ENCODE measurements around the gene PKN1. TPM values are rescaled to one million over a fixed set of nuclear protein-coding genes. Genes with fewer than 3 reads are reported as not detected.

Gene PKN1
- total and polyA plus RNA-seq, 2 donors (not counting 1 experiment from before 2014, with no cell fraction given), result 114 to 171 TPM

DNA sequence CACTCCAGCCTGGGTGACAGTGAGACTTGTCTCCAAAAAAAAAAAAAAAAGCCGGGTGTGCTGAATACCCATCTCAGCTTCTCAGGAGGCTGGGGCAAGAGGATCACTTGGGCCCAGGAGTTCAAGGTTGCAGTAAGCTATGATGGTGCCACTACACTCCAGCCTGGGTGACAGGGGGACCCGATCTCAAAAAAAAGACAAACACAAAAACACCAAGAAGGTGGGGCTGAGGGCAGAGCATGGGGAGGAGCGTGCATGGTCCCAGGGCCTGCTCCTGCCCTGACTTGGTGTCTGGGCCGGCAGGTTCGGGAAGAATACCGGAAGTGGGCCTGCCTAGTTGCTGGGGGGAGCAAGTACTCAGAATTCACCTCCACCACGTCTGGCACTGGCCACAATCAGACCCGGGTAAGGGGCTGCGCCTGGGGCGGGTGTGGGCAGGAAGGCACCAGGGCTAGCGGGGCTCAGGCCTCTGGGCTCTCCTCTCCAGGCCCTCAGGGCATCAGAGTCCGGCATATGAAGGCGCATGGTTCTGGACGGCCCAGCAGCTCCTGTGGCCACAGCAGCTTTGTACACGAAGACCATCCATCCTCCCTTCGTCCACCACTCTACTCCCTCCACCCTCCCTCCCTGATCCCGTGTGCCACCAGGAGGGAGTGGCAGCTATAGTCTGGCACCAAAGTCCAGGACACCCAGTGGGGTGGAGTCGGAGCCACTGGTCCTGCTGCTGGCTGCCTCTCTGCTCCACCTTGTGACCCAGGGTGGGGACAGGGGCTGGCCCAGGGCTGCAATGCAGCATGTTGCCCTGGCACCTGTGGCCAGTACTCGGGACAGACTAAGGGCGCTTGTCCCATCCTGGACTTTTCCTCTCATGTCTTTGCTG lies 25.3 kb upstream of the PKN1 start:
- 90% methylated on average over 15 of the region's 20 CpGs for WGBS (ENCODE audit: insufficient coverage)
- intact Hi-C loops (cut with micrococcal nuclease), result loop anchor here (2.0 kb wide), 2 partner anchors 23 to 271 kb away; partner anchors contain the start of gene ASF1B
- peaks cover 5 to 31% of the 10 kb centered on the region in 2 donors for H3K4me1 ChIP-seq (ENCODE audit: control insufficient read depth in 2 of 2, insufficient read depth in 2 of 2, low read length in 2 of 2)

More for the DNA sequence above, 25.3 kb upstream of the PKN1 start:
- Histone ChIP-seq H2AFZ (ENCODE audit: insufficient read depth, low read depth, low read length, poor library complexity, severe bottlenecking) (no peak overlapping the region), H3K9me3 (ENCODE audit: control extremely low read depth in 1 of 3, control insufficient read depth in 2 of 3, insufficient read depth in 1 of 3, low read length in 2 of 3) (peaks cover 0 to 5% (median 0%) of the 10 kb centered on the region in 3 donors), H3K9ac (ENCODE audit: low read length) (no peak overlapping the region), H3K27ac (ENCODE audit: low read length in 2 of 2) (no peak overlapping the region), H3K27me3 (replicated peaks in 1 of 4; ENCODE audit: control extremely low read depth in 1 of 4, control insufficient read depth in 3 of 4, insufficient read depth in 4 of 4, low read length in 3 of 4) (no peaks in the 10 kb centered on the region), H3K4me2 (replicated peaks; ENCODE audit: low read depth, low read length, poor library complexity, severe bottlenecking) (no peak overlapping the region), H4K20me1 (ENCODE audit: control insufficient read depth, insufficient read depth, low read length, poor library complexity, severe bottlenecking) (peaks cover 67% of the 10 kb centered on the region), H3K4me3 (ENCODE audit: control extremely low read depth in 1 of 5, extremely low read depth in 1 of 5, insufficient read depth in 1 of 5, low read depth in 2 of 5, low read length in 4 of 5) (no peak overlapping the region), H3K36me3 (replicated peaks in 1 of 2; ENCODE audit: control extremely low read depth in 1 of 2, control insufficient read depth in 1 of 2, extremely low read depth in 1 of 2, insufficient read depth in 2 of 2, low read length in 1 of 2) (peaks cover 0 to 90% of the 10 kb centered on the region in 2 experiments), H3K79me2 (ENCODE audit: control insufficient read depth, insufficient read depth, low read length) (peaks cover 24% of the 10 kb centered on the region)
- Mint-ChIP-seq H3K27ac (peak overlapping the region; percentile 75), H3K27me3 (no peaks in the 10 kb centered on the region), H3K4me1 (peaks cover 41% of the 10 kb centered on the region), H3K4me3 (no peak overlapping the region), H3K9me3 (ENCODE audit: insufficient read depth) (no peaks in the 10 kb centered on the region)
- CTCF ChIA-PET, result interaction anchor here (0.7 to 8.9 kb wide), 10 partner anchors 10 to 271 kb away, joined by 3 to 213 read pairs (median 13); partner anchors contain the start of genes ADGRE5 and ASF1B
- no peak for ATAC-seq (ENCODE audit: low read depth)
- DNase-seq, result peak; percentile 59
- POLR2A ChIA-PET, result interaction anchor here (0.6 to 1.5 kb wide), 4 partner anchors 20 to 271 kb away, joined by 3 to 4 read pairs (median 4); partner anchors contain the start of genes ADGRE5 and ASF1B
- TF ChIP-seq EZH2 (IDR thresholded peaks at IDR 0.05; ENCODE audit: borderline replicate concordance, insufficient read depth, low read depth, low read length, poor library complexity, severe bottlenecking), result no peak
- TF ChIP-seq, protein P1, sequence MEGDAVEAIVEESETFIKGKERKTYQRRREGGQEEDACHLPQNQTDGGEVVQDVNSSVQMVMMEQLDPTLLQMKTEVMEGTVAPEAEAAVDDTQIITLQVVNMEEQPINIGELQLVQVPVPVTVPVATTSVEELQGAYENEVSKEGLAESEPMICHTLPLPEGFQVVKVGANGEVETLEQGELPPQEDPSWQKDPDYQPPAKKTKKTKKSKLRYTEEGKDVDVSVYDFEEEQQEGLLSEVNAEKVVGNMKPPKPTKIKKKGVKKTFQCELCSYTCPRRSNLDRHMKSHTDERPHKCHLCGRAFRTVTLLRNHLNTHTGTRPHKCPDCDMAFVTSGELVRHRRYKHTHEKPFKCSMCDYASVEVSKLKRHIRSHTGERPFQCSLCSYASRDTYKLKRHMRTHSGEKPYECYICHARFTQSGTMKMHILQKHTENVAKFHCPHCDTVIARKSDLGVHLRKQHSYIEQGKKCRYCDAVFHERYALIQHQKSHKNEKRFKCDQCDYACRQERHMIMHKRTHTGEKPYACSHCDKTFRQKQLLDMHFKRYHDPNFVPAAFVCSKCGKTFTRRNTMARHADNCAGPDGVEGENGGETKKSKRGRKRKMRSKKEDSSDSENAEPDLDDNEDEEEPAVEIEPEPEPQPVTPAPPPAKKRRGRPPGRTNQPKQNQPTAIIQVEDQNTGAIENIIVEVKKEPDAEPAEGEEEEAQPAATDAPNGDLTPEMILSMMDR (IDR thresholded peaks at IDR 0.05), result no peak

Measured in B cell (primary cell).